ENCODE measurements around the gene ABCD3.
"Not testable (repeated sequence)": the region's sequence is repeated elsewhere in the genome, so short reads cannot be mapped to it uniquely, and the experiment has no call there.

ABCD3 gene

DNA sequence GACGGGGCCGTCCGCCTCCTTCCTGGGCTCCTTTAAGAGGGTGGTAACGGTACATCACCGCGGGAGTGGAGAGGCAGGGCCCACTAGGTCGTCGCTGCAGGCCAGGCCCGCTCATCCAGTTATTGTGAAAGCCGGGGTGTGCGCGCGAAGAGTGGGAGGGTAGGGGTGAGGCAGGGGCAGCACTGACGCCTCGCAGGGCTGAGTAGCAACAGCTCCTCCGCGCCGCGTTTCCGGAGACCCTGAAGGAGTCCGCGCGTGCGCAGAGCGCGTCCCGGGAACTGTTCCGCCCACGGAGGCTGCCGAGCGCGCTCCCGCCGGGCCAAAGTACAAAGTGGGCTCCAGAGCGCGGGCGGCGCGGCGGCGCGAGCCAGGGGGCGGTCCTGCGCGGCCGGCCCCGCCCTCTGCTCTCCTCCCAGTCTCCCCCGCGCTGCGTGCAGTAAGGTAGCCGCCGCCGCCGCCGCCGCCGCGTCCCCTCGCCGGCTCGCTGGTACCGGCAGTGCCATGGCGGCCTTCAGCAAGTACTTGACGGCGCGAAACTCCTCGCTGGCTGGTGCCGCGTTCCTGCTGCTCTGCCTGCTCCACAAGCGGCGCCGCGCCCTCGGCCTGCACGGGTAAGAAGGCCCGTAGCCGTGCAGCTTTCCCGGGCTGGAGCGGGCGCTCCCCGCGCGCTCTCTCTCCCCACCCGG lies at the start of gene ABCD3:
Gene ABCD3, plus strand, starts transcription at position 412 of the 686 bp plus-strand sequence. Its CDS starts 90 bp downstream, at position 502.
- peak; percentile 97 to 98 (median 98) for DNase-seq

DNA sequence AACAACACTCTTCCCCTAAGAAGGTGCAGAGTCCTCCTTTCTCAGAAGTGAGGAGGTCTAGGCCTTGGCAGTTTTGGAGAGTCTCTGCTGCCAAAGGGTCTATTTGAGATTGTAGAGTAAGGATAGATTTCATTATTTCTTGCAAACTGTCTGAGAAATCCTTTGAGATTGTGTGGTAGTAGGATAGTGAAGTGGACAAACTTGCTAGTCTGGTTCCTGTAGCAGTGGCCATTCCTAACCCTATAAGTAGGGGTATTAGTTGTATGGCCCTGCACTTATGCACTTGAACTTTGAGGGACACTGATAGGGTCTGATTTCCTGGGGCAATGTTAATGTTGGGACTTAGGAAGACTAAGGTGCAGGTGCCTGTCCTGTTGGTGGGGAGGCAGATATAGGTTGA lies 45.4 kb upstream of the ABCD3 start:
- DNase-seq, result not testable (repeated sequence)

DNA sequence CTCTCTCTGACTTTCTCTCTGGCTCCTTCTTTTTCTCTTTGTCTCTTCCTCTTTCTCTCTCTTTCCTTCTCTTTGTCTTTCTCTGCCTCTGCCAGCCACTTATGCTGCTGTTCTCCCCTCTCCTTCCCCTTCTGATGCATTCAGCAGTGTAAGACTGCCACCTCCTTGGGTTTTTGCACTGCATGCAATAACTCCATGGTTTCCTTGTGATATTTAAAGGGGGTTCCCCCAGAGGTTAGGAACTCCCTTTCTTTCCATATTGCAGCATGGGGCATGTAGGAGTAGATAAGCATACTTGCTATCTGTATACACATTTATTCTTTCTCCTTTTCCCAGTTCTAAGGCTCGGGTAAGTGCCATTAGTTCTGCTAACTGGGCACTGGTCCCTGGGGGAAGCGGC lies 44.9 kb upstream of the ABCD3 start:
- DNase-seq, result not testable (repeated sequence)

DNA sequence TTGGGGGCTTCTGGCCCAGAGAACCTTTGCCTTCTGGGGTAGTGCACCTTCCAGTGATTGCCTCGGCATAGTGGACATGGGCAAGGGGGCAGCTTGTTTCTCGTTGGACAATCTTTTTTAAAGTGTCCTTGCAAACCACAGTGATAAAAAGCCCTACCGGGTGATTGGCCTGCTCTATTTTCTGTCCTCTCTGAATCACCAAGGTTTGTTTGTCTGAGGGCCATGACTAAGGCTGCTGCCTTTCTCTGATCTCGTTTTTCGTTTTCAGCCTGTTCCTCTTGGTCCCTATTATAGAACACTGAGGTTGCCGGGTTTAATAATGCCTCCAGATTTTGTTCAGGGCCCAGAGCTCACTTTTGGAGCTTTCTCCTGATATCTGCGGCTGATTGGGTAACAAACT lies 42.5 kb upstream of the ABCD3 start:
- not testable (repeated sequence) for DNase-seq

DNA sequence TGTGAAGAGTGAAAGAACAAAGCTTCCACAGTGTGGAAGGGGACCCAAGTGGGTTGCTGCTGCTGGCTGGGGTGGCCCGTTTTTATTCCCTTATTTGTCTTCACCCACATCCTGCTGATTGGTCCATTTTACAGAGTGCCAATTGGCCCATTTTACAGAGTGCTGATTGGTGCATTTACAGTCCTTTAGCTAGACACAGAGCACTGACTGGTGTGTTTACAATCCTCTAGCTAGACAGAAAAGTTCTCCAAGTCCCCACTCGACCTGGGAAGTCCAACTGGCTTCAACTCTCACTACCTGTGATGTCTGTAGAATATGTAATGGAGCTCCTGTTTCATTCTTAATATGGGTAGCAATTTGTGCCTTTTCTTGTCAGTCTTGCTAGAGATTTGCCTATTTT lies 39.7 kb upstream of the ABCD3 start:
- DNase-seq, result not testable (repeated sequence)

DNA sequence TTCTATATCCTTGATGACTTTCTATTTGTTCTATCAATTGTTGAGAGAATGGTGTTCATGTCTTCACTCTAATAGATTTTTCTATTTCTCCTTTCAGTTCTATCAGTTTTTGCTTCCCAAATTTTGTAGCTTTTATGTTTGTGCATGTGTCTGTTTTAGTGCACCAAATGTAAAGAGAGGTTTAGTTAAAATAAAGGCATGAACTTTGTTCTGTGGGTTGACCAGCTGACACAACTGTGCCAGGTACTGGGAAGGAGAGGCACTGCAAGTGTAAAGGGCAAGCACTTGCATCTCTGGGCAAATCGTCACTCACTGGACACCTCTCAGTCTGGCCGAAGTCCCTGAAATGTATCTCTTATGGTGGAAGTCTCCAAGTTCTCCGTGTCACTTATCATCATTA lies 38.6 kb upstream of the ABCD3 start:
- no peak for DNase-seq

DNA sequence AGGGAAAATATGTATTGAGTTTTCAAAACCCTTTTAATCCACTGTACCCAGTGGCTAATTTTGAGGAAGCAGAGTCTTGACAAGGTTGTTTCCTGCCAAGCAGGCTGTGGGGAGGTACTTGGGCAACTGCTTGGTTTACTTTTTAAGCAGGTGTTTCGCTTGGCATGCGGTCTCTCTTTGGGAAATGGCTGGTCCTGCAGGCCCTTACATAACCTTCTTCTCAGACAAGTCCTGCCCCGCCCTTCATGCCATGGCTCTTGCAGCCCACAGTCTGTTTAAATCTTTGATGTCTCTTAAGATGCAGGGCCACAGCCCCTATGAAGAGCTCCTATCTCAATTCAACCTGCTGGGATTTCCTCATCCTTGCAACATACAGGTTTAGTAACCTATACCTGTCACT lies 36.0 kb upstream of the ABCD3 start:
- no peak for DNase-seq

DNA sequence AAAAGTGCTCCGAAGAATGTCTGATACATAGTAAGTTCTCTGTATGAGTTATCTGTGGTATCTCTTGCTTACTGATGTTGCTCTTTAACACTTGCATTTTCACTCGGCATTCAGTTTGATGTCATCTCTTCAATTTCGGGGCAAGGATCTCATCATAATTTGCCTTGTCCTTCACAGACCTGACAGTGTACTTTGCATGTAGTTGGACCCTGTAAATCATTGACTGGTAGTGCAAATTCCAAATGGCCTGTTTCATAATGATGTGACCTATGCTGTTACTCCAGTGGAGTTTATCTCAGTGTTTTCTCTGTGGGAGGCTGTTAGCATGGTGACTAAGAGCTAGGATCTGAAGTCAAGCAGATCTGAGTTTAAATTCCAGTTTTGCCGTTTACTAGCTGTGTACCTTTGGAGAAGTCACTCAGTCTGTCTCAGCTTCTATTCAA lies 34.2 kb upstream of the ABCD3 start:
- no peak for DNase-seq

DNA sequence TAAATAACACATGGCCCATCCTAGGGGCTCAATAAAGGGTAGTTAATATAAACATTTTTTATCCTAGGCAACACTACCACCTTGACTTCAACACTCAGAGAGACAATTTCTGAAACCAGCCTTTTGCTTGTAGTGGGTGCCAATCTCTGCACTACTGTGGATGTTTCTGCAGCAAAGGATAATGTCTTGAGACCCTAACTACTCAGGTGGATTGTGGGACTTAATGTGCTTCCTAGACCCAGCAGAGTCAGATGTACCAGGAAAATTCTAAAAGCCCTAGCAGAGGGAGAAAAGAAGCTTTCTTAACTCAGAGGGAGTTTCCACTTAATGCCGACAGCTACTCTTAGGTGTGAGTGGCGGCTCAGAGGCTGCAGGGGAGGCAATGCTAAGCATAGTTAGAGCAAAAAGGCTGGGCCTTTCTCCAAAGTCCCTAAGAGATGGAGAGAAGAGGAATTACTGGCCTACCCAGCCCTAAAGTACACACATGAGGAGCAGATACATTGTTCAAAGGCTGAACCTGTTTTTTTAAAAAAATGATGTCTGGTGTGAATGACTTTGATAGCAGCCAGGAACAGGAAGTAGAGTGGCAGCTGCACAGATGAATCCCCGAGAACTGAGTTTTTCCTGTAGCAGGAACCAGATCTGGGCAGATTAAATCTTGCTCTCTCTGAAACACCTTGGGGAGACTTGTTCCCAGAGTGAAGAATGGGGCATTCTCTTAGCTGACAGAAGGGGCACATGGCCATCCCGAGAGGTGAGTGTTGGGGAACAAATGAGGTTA lies 33.5 kb upstream of the ABCD3 start:
- peak in 2 of 3 experiments; percentile 10 to 38 for DNase-seq

DNA sequence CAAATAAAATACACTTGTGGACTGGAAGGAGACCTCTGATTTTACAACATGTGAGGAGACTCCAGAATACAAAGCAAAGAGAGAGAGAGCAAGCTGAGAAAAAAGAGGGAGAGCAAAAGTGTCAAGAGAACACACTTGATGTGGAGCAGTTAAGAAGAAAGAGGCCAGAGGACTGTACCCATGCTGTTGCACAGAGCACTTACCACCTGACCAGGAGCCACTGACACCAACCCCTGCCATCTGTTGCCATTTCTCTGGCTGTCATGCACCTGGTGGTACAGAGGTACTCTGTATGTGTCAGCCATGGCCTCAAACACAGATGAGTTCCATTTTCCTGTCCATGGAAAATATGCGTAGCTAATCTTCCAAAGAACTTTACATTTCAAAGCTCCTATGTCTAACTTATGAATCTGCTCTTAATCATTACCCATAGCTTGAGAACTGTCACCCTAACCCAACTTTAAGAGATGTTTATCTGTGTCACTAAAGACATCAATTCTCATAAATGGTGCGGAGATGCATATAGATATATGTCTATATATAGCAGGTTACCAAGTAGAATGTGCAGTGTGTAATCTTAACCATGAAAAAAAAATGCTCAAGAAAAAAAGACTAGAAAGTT lies 32.8 kb upstream of the ABCD3 start:
- DNase-seq, result no peak

DNA sequence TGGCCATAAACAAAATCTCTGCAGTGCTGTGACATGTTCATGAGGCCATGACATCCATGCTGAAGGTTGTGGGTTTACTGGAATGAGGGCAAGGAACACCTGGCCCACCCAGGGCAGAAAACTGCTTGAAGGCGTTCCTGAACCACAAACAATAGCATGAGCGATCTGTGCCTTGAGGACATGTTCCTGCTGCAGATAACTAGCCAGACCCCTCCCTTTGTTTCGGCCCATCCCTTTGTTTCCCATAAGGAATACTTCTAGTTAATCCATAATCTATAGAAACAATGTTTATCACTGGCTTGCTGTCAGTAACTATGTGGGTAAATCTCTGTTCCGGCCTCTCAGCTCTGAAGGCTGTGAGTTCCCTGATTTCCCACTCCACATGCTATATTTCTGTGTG lies 28.9 kb upstream of the ABCD3 start:
- DNase-seq, result no peak

DNA sequence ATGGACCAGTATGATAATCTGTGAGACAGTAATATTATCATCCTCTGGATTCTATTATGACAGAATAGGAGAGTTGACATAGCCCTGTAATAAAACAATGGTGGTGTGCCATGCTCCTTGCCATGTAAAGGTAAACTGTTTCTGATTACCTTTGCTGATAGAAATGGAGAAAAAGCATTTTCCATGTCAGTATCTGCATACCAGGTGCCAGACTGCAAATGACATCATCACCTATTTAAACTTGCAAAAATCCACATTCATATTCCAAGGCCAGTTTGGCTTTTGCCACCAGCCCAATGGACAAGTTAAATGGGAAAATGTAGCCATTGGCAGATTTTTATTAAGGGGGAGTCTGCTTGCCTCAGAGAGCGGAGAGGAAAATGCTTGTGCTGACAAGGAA lies 23.9 kb upstream of the ABCD3 start:
- DNase-seq, result no peak

DNA sequence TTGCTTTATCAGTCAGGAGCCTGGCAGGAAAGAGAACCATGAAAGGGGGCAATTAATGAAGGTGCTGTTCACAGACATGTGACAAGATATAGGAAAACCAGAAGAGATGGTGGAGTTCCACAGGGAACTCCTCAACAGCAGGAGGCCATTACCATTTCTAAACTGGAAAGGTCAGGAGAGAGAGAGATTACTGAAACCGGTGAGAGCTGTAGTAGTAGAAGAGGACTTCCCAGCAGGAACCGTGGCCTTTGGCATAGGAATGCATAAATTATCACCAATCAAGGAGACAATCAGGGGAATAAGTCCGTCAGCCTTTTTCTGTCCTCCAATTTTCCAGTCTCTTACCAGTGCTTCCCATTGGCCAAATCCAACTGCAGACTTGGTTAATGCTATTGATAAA lies 23.0 kb upstream of the ABCD3 start:
- DNase-seq, result no peak

DNA sequence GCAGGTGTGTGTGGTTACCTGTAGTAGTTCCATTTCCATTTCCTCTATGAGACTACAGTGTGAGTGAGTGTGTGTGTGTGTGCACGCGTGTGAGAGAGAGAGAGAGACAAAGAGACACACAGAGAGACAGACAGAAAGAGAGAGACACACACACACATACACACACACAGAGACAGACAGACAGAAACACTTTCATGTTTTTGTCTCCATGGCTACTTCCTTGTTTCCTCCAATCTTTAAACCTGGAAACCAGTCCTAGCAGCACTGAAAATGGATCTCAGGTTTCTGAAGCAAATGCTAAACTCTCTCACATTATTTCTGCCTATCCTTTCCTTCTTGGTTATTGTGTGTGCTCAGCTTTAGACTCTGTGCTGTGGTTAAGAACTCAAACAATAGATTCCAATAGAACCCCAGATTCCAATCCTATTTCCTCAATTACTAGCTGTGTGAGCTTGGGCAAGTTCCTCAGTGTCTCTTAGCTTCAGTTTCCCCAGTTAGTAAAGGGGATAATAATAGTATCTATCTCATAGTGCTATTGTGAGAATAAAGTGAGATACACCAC lies 22.4 kb upstream of the ABCD3 start:
- DNase-seq, result no peak

DNA sequence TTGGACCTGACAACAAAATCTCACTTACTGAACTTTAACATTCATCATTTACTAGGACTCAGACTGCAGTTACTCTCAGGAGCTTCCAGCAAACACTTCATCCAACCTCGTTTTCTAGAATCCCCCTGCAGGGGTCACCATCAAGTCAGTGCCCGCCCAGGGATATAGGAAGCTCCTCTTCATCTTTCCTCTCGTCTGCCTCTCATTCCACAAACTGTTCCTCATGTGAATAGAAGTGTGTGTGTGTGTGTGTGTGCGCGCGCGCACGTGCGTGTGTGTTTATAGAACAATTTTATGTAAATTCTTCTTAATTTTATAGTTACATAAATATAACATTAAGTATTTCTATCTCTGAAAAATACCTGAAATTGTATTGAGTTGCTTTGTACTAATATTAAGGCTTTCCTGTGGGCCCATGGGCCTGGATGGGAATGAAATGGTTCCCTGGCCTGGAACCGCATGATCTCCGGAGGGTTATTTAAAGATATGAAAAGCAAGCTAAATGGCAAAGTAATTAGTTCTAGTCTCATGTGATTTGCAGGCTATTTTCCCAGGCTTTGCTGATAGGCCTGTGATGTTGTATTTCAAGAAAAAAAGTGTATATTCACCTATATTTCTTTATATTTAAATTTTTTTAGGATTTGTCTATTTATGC lies 21.7 kb upstream of the ABCD3 start:
- no peak for DNase-seq

DNA sequence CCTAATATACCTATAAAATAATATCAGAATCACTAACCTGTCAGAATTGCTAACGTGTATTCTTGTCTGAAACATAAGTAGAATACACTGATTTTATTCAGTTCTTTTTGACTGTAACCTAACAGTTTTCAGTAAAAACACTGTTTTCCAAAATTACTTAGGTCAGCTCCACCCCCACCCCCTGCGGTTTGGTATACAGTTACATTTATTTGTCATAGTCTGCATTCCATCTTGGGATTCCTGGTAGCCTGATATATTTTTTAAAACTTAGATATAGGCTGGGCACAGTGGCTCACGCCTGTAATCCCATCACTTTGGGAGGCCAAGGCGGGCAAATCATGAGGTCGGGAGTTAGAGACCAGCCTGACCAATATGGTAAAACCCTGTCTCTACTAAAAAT lies 19.8 kb upstream of the ABCD3 start:
- DNase-seq, result no peak

DNA sequence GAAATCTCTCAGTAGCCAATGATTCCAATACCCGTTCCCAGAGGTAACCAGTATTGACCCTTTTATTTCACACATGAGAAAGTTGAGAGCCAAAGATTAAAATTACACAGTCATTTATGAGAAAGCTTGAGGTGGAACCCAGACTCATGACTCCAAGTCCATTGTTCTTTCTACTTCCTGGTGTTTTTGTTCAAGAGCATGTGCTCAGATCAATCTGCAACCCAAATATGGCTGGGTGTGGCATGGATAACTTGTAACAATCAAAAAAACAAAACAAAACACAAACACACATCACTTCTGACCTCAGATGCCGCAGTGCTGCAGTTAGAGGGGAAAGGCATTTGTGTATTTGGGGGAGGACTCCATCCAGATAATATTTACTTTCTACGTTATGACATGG lies 18.7 kb upstream of the ABCD3 start:
- DNase-seq, result no peak

DNA sequence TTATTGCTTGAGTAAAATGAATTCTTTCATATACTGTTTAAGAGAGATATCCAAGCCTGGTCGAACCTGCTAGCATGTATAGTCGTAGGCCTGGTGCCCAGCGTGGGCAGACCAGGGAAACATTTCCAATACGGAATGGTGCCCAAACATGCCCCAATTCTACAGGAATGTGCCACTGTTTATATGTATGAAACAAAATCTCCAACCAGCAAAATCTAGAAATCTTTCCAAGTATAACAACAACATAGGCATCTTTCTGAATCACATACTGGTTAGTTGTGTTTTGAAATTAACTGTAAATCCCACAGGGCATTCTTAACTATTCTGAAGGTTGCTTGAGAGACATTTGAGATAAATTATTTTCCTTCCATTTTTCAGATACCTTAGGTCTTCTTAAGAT lies 17.0 kb upstream of the ABCD3 start:
- DNase-seq, result no peak

DNA sequence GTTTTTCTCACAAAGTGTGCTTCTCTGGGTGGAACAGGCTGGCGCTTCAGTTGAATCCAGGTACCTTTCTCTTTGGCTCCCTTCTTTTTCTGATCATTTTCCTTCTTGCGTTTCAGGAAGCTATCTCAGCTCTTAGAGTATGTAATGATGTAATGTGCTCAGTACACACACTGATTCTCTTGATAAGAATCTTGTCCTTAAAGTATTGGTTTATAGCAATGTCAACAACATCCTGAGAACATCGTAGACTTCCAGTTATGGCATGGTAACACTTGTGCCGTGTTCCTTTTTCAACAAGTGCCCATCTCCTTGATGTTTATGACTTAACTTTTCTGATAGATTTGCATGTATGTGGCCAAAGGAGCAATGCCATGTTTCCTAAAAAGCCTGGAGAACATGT lies 11.7 kb upstream of the ABCD3 start:
- no peak for DNase-seq

DNA sequence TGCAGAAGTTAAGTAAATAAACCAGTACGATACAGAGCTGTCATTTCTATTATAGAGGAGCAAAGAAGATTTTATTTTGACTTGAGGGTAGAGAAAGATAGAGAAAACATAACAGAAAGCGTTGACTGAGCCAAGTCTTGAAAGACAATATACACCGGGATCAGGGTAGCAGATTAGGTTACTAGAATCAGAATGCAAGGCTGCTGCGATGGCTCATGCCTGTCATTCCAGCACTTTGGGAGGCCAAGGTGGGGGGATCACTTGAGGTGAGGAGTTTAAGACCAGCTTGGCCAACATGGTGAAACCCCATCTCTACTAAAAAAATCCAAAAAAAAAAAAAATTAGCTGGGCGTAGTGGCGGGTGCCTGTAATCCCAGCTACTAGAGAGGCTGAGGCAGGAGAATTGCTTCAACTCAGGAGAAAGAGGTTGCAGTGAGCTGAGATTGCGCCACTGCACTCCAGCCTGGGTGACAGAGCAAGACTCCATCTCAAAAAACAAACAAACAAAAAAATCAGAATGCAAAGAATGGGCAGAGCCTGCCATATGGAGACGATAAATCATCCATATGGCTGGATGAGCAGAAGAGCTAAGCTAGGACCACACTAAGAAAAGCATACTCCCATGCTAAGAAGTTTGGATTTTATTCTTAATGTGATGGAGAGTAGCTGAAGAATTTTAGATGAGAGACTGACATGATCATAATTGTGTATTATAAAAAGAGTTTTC lies 9.9 kb upstream of the ABCD3 start:
- DNase-seq, result no peak

DNA sequence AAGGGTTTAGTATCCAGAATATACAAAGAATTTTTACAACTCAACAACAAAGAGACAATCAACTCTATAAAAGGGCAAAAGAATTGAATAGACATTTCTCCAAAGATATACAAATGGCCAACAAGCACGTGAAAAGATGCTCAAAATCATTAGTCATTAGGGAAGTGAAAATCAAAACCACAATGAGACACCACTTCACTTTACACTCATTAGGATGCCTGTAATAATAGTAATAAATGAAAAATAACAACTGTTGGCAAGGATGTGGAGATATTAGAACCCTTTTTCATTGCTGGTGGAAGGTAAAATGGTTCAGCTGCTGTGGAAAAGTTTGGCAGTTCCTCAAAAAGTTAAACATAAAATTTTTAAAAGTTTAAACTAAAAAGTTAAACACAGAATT lies 7.0 kb upstream of the ABCD3 start:
- DNase-seq, result no peak

DNA sequence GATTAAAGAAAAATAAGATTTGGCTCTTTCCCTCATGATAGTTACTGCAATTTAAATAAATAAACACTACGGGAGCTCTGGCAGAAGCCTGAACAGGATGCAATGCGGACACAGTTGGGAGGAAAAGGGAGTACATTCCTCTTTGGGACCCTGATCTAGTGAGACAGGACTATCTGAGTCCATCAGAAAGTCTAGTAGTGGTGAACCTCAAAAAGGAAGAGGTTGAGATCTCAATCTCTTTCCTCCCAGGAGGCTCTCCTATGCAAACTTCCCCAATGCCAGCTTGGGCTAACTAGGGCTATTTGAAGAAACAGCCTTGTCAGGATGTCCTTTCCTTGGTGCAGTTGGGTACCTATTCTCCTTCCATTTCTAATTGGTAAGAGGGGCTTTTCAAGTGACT lies 4.9 kb upstream of the ABCD3 start:
- no peak for DNase-seq
